Activated CD4-positive, alpha-beta T cell treated with anti-CD3 and anti-CD28 coated beads for 24 hours (primary cell): ENCODE data around the gene GRIP2.

Source experiments
- DNase-seq, 2 donors: peaks; one replicate each; pipeline ENCODE4 v3.0.0-alpha.2; 2020; ENCODE audit warnings: low read depth in 2 of 2

GRIP2 gene

GRCh38 chr3:14506626-14507304 is 33.4 kb downstream of the GRIP2 start:
- DNase-seq: no peak

GRCh38 chr3:14505803-14506500 is 34.2 kb downstream of the GRIP2 start:
- no peak for DNase-seq

- no peak for DNase-seq
Observed at GRCh38 chr3:14505001-14505802, 34.9 kb downstream of the GRIP2 start.

- DNase-seq: no peak
Observed at GRCh38 chr3:14503706-14504065, 36.5 kb downstream of the GRIP2 start.

- DNase-seq: no peak
Observed at GRCh38 chr3:14503033-14503705, 37.0 kb downstream of the GRIP2 start.

GRCh38 chr3:14502472-14502871 is 37.7 kb downstream of the GRIP2 start:
- DNase-seq: no peak

- no peak for DNase-seq
Observed at GRCh38 chr3:14497321-14497720, 42.8 kb downstream of the GRIP2 start.

- no peak for DNase-seq
Observed at GRCh38 chr3:14496351-14496750, 43.8 kb downstream of the GRIP2 start.

- no peak for DNase-seq
Observed at GRCh38 chr3:14494973-14495300, 45.2 kb downstream of the GRIP2 start.

GRCh38 chr3:14494279-14494972 is 45.7 kb downstream of the GRIP2 start:
- DNase-seq: no peak

- no peak for DNase-seq
Observed at GRCh38 chr3:14492948-14493881, 46.9 kb downstream of the GRIP2 start.

- no peak for DNase-seq
Observed at GRCh38 chr3:14491396-14492190, 48.5 kb downstream of the GRIP2 start.

GRCh38 chr3:14490831-14491230 is 49.3 kb downstream of the GRIP2 start:
- DNase-seq: no peak

GRCh38 chr3:14490255-14490654 is 49.9 kb downstream of the GRIP2 start:
- no peak for DNase-seq

GRCh38 chr3:14489641-14490040 is 50.5 kb downstream of the GRIP2 start:
- no peak for DNase-seq

GRCh38 chr3:14488286-14489041 is 51.7 kb downstream of the GRIP2 start:
- DNase-seq: no peak

GRCh38 chr3:14487821-14488220 is 52.3 kb downstream of the GRIP2 start:
- no peak for DNase-seq

GRCh38 chr3:14487086-14487485 is 53.1 kb downstream of the GRIP2 start:
- DNase-seq: no peak

GRCh38 chr3:14486460-14486859 is 53.7 kb downstream of the GRIP2 start:
- no peak for DNase-seq
